Measurements from ENCODE around the gene CACNB4. TPM values are rescaled to one million over a fixed set of nuclear protein-coding genes. Genes with fewer than 3 reads are reported as not detected.
"Not testable (repeated sequence)": the region's sequence is repeated elsewhere in the genome, so short reads cannot be mapped to it uniquely, and the experiment has no call there.

CACNB4 gene
- total RNA-seq, 1 donor, result 0.43 TPM

DNA sequence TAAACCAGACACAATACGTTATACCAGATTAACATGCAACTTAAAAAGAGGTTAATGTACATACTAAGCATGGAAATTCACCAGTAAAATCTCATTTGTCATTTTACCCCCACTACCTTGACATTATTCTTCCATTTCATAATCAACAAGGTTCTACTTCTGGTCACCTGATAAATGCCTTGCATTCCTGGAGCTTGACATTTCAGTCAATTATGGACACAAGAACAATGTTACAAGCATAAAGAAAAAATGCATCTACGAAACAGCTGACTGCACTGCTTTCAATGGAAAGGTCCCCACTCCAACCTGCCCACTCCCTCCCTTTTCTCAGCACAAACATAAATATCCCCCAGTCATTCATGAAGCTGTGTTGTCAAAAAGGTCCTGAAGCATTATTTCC lies 302.1 kb downstream of the CACNB4 start:
- TF ChIP-seq, protein P1, sequence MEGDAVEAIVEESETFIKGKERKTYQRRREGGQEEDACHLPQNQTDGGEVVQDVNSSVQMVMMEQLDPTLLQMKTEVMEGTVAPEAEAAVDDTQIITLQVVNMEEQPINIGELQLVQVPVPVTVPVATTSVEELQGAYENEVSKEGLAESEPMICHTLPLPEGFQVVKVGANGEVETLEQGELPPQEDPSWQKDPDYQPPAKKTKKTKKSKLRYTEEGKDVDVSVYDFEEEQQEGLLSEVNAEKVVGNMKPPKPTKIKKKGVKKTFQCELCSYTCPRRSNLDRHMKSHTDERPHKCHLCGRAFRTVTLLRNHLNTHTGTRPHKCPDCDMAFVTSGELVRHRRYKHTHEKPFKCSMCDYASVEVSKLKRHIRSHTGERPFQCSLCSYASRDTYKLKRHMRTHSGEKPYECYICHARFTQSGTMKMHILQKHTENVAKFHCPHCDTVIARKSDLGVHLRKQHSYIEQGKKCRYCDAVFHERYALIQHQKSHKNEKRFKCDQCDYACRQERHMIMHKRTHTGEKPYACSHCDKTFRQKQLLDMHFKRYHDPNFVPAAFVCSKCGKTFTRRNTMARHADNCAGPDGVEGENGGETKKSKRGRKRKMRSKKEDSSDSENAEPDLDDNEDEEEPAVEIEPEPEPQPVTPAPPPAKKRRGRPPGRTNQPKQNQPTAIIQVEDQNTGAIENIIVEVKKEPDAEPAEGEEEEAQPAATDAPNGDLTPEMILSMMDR (IDR thresholded peaks at IDR 0.05; ENCODE audit: insufficient read depth, low read depth, low read length), result no peak
- no peak overlapping the region for H3K4me3 ChIP-seq (ENCODE audit: low read depth, low read length)
- no peak for DNase-seq (ENCODE audit: low read depth)

DNA sequence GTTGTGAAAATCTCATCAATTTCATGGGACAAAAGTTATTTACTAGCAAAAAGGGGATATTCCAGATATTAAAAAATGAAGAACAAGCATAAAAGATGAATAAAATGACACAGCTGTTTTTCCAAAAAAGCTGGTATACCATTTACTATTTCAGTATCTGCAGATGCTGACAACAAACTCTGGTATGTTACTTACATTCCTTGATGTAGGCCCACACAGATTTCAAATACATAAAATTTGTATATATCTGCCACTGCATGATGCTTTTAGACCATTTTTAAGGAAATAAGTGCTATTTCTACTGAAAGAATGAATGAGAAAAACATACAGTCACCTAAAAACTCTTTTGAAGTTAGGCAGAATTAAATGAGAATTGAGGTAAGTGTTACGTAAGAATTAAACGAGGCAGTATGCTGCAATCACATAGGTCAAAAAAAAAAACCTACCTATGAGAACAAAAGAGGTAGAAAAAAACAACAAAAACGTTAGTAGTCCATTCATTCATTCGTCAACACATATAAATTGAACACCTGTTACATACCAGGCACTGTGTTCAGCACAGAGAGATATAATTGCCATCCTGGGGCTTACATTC lies 303.1 kb downstream of the CACNB4 start:
- TF ChIP-seq, protein P1 (IDR thresholded peaks at IDR 0.05; ENCODE audit: insufficient read depth, low read depth, low read length), result no peak
- no peak for DNase-seq (ENCODE audit: low read depth)
- H3K4me3 ChIP-seq (ENCODE audit: low read depth, low read length), result no peak overlapping the region

DNA sequence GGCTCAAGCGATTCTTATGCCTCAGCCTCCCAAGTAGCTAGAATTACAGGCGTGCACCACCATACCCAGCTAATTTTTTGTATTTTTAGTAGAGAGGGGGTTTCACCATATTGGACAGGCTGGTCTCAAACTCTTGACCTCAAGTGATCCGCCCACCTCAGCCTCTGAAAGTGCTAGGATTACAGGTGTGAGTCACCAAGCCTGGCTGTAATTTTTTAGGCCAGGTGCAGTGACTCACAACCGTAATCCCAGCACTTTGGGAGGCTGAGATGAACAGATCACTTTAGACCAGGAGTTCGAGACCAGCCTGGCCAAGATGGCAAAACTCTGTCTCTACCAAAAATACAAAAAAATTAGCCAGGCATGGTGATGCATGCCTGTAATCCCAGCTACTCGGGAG lies 304.4 kb downstream of the CACNB4 start:
- not testable (repeated sequence) for H3K4me3 ChIP-seq (ENCODE audit: low read depth, low read length); DNase-seq (ENCODE audit: low read depth)

DNA sequence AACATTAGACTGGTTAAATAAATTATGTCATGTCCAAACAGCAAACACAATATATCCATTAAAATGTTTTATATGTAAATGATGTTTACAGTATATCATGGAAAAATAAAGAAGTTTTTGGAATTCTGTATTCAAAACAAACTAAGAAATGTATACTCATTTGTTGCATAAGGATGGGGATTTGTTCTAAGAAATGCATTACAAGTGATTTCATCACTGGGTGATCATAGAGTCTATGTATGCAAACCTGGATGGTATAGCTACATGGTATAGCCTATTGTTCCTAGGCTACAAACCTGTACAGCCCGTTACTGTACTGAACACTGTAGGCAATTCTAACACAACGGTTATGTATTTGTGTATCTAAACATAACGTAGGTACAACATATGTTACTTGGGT lies 305.7 kb downstream of the CACNB4 start:
- H3K4me3 ChIP-seq (ENCODE audit: low read depth, low read length), result no peak overlapping the region
- DNase-seq (ENCODE audit: low read depth), result no peak
- TF ChIP-seq, protein P1 (IDR thresholded peaks at IDR 0.05; ENCODE audit: insufficient read depth, low read depth, low read length), result no peak

DNA sequence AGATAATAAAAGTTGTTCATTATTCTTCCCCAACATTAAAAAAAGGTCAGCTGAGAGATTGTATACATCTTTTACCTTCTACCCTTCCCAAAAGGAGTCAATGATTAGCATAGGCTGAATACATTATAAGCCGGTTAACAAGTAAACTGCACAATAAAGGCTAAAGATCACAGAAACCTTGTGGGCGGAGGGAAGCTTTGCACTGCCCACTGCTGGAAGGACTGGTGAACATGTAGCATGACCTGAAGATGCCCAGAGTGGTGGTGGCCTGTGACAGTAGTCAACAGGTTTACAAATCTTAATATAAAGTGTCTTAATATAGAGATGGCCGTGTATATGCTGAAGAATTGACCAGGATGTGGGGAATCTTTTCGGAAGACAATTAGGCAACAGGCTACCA lies 306.3 kb downstream of the CACNB4 start:
- TF ChIP-seq, protein P1 (IDR thresholded peaks at IDR 0.05; ENCODE audit: insufficient read depth, low read depth, low read length), result peak; percentile 4
- no peak for DNase-seq (ENCODE audit: low read depth)

DNA sequence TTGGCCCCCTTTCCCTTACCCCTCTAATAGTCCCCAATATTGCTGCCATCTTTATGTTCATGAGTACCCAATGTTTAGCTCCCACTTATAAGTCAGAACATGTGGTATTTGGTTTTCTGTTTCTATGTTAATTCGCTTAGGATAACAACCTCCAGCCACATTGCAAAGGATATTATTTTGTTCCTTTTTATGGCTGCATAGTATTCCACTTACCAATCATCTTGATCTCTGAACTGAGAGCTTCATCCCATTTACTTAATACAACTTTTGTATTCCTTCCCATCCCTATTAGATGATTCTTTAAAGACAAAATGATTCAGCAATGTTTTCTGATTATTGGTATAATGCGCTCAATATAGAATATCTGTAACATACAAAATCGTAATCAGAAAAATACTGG lies 307.3 kb downstream of the CACNB4 start:
- no peak for DNase-seq (ENCODE audit: low read depth)
- no peak overlapping the region for H3K4me3 ChIP-seq (ENCODE audit: low read depth, low read length)
- TF ChIP-seq, protein P1 (IDR thresholded peaks at IDR 0.05; ENCODE audit: insufficient read depth, low read depth, low read length), result no peak

More for the DNA sequence above, 306.3 kb downstream of the CACNB4 start:
- H3K4me3 ChIP-seq (ENCODE audit: low read depth, low read length), result no peak overlapping the region

DNA sequence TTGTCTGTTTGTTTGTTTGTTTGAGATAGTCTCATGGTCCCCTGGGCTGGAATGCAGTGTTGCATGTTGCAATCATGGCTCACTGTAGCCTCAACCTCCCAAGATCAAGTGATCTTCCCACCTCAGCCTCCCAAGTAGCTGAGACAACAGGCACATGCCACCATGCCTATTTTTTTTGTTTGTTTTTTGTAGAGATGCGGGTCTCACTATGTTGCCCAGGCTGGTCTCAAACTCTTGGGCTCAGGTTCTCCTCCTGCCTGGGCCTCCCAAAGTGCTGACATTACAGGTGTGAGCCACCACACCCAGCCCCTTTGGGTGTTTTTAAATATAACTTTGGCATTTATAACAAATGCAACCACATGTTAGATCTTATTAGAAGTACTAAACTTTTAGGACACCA lies 308.2 kb downstream of the CACNB4 start:
- no peak overlapping the region for H3K4me3 ChIP-seq (ENCODE audit: low read depth, low read length)
- no peak for DNase-seq (ENCODE audit: low read depth)
- TF ChIP-seq, protein P1 (IDR thresholded peaks at IDR 0.05; ENCODE audit: insufficient read depth, low read depth, low read length), result no peak

All from fibroblast of villous mesenchyme (primary cell).